T-helper 2 cell treated with Interferon-gamma antibody and Interleukin-4, amounts not matched to agents 100 ng/mL and 5 ng/mL, for 36 hours (primary cell): ENCODE measurements around the gene HOMER2. TPM values are rescaled to one million over a fixed set of nuclear protein-coding genes. Genes with fewer than 3 reads are reported as not detected.

Experiments
- intact Hi-C: fragments of 100-400 bp; cut with micrococcal nuclease; formaldehyde crosslinking; loops from one replicate; pipeline ENCODE4 v1.15.1; 2023
- total RNA-seq: library from RNA; stranded (reverse); gene quantifications from 2 replicates; pipeline ENCODE4 v1.2.3, GENCODE V29; 2022

The HOMER2 gene
- total RNA-seq, 1 donor from 2014 or later: 38.1 TPM

DNA sequence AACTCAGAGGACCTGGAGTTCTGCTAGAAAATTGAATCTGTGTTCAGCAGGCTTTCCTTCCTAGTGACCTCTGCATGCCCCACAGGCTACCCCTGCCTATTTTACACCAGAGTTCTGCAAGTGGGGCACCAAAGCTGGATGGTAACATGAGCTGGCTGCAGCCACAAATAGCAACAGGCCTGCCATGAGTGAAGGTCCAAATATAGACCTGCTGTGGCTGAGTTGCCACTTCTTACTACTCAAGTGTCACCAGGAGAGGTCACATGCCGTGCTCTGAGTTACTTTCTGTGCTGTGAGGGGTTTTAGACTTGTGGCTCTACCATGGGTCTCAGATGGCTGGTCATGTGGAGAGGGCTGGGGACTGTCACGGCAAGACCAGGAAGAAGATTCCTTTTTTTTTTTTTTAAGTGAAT is 146.5 kb downstream of the HOMER2 start, which contains the start of gene FSD2:
TSS of gene FSD2 (minus strand) at position 76 of the 413 bp plus-strand sequence. CDS start 18,679 bp downstream, outside the sequence.
- intact Hi-C loops: loop anchor here (5.0 kb wide), 1 partner anchor 261 kb away; the partner anchor contains the start of gene BTBD1

DNA sequence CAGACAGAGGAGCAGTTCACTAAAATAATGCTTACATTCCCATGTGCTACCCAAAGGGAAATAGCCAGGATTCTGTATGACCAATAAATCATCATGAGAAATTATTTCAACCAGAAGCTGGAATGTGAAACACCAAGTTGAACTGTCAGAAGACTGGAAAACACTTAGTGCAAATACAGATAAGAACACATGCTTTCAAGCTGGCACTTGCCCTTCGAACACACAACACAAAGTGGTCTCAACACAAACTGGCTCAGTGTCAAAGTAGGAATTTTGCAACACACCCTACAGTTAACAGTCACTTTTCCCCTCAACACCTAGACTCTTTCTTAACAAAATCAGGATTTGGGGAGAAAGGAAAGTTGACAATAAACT is 148.0 kb downstream of the HOMER2 start:
- intact Hi-C loops: no loop called here

DNA sequence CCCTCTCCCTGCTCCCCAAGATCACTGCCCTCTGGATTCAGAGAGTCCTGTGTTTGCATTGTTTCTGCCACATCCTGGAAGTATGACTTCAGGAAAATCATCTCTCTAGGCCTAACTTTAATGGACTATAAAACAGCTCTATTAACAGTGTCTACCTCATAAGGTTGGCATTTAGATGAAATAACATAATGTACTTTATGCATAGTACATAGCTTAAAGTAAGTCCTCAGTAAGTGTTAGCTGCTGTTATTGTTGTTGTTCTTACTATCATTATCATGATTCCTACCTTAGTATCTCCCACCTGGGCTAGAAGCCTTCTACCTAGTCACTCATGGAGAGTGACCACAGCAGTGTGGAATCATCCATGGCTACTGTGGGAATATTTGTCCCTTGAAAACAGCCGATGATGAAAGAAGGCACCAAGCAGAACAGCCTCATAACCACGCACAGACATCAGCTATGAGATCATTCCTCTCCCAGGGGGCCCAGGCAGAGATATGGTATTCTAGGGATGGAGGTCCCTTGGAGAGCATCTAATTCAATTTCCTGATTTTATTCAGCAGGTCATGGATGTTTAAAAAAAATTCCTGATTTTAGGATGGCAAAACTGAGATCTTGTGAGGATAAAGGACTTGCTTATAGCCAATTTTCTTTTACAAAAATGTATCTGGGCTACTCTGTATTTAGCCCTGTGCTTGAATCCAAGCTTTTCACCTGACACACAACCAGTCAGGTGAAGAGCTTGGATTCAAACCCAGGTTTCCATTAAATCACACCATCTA is 148.5 kb downstream of the HOMER2 start:
- intact Hi-C loops: no loop called here

DNA sequence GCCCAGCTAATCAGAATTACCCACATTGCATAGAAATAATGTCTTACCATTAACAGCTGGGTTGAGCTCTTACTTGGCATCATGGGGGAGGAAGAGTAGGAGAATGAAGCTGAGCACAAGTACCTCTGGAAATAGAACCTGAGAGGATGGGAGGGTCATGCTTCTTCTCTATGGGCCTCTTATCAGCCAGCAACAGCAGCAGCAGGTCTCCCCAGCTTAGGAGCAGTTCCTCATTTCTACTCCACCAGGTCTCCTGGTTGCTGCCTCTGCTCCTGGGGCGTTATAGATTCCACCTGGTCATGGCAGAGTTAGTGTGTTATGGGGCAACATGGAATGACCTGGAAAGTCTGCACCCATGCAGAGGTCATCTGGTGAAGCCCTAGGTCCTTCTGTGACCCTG is 150.0 kb downstream of the HOMER2 start:
- intact Hi-C loops: no loop called here

DNA sequence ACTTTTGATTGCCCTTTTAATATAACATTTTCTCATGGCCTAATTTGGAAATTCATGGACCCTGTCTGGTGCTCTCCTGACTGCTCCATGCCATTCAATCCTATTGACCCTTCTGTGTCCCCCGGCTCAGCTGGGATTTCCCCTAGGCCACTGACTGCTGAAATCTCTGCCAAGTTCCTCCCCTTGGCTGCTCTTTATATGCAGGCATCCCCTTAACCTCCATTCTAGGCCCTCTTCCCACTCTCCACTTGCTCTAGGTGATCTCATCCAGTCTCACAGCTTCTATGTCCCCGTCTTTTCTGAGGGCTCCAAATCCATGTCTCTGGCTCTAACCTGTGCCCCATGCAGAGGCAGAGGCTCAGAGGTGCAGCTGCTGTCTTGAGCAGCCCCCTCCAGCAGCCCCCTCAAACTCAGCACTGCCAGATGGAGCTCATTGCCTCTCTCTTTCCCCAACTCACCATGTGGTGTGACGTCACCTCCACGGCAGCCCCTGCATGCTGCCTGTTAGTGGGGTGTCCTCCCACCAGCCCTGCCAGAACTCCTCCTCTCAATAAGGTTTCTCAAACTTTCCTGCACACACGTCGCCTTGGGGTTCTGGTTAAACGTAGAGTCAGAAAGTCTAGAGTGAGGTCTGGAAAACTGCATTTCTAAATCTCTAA is 153.2 kb downstream of the HOMER2 start:
- intact Hi-C loops: no loop called here

Other genes with a start within 250 kb of the HOMER2 start
- gene AP3B2, start 242.8 kb downstream of the HOMER2 start, total RNA-seq: not detected in 2 replicates
- not detected in 2 replicates for gene FSD2, start 146.7 kb downstream of the HOMER2 start, total RNA-seq
- gene WHAMM, start 143.1 kb downstream of the HOMER2 start, total RNA-seq: 9.6 and 9.9 TPM in 2 replicates
- 22.2 and 22.8 TPM in 2 replicates for gene RAMAC, start 33.5 kb upstream of the HOMER2 start, total RNA-seq
- gene C15orf40, start 58.9 kb upstream of the HOMER2 start, total RNA-seq: 25.3 and 30.4 TPM in 2 replicates
- gene BTBD1, start 114.5 kb upstream of the HOMER2 start, total RNA-seq: 54.3 and 55.8 TPM in 2 replicates
- 3.5 and 5.1 TPM in 2 replicates for gene TM6SF1, start 154.9 kb upstream of the HOMER2 start, total RNA-seq